HepG2 (cell line): Measurements from ENCODE around the gene RAPGEF2. TPM values are rescaled to one million over a fixed set of nuclear protein-coding genes. Genes with fewer than 3 reads are reported as not detected.
A peak's percentile ranks its signal among the peaks of the same experiment; 100 is the strongest.

Source experiments
- ARID3A ChIP-seq: IDR thresholded peaks from 2 replicates; pipeline ENCODE4 v1.6.1; 2012; ENCODE audit warnings: low read depth, low read length, improper control_type of control experiment
- BCL6 ChIP-seq: IDR thresholded peaks from 2 replicates; pipeline ENCODE4 v1.6.1; 2016; ENCODE audit warnings: missing genetic modification reagents, missing compliant biosample characterization
- FOXJ3 ChIP-seq: sonication (generic); formaldehyde crosslinking; IDR thresholded peaks from 2 replicates; pipeline ENCODE4 v1.4.0; 2020; ENCODE audit warnings: missing genetic modification reagents, mild to moderate bottlenecking, borderline replicate concordance
- FOXO4 ChIP-seq: sonication (generic); formaldehyde crosslinking; conservative IDR thresholded peaks from 2 replicates; pipeline ENCODE4 v1.8.1; 2023; ENCODE audit warnings: missing genetic modification reagents
- HOMEZ ChIP-seq: IDR thresholded peaks from 2 replicates; pipeline ENCODE4 v1.6.1; 2016; ENCODE audit warnings: low read depth
- MAFF ChIP-seq: IDR thresholded peaks from 2 replicates; pipeline ENCODE4 v1.6.1; 2011; ENCODE audit warnings: low read depth, low read length, improper control_type of control experiment
- MAFK ChIP-seq, 2 experiments: IDR thresholded peaks in 1 of 2; conservative IDR thresholded peaks in 1 of 2; 2 replicates each; pipeline ENCODE4 v1.6.1; 2011; ENCODE audit warnings: improper control_type of control experiment in 2 of 2, low read length in 2 of 2
- NFE2L2 ChIP-seq: fragments of 150-350 bp; IDR thresholded peaks from 2 replicates; pipeline ENCODE4 v1.6.1; 2014; ENCODE audit warnings: low read length
- PAXIP1 ChIP-seq: sonication (generic); formaldehyde crosslinking; conservative IDR thresholded peaks from 2 replicates; pipeline ENCODE4 v1.4.0; 2020; ENCODE audit warnings: mild to moderate bottlenecking, missing genetic modification reagents, moderate library complexity
- POGZ ChIP-seq: sonication (generic); formaldehyde crosslinking; IDR thresholded peaks from 2 replicates; pipeline ENCODE4 v1.4.0; 2020; ENCODE audit warnings: mild to moderate bottlenecking, missing genetic modification reagents
- RXRB ChIP-seq: IDR thresholded peaks from 2 replicates; pipeline ENCODE4 v1.6.1; 2016; ENCODE audit warnings: borderline replicate concordance, missing genetic modification reagents, missing compliant biosample characterization
- SALL1 ChIP-seq: sonication (generic); formaldehyde crosslinking; IDR thresholded peaks from 2 replicates; pipeline ENCODE4 v1.8.0; 2022; ENCODE audit warnings: mild to moderate bottlenecking, missing genetic modification reagents
- TFE3 ChIP-seq: IDR thresholded peaks from 2 replicates; pipeline ENCODE4 v1.6.1; 2016
- ZMYM4 ChIP-seq: sonication (generic); formaldehyde crosslinking; IDR thresholded peaks from 2 replicates; pipeline ENCODE4 v1.8.1; 2023; ENCODE audit warnings: mild to moderate bottlenecking, missing genetic modification reagents
- ZNF34 ChIP-seq: sonication (generic); formaldehyde crosslinking; IDR thresholded peaks from 2 replicates; pipeline ENCODE4 v1.4.0; 2020; ENCODE audit warnings: mild to moderate bottlenecking, missing genetic modification reagents, borderline replicate concordance
- polyA plus RNA-seq, 8 experiments: library from polyadenylated mRNA; depleted of rRNA in 3 of 8; stranded (reverse) in 7 of 8; unstranded in 1 of 8; fragments of >200 nt; fragmentation: Illumina TruSeq in 4 of 8; extraction: Trizol in 4 of 8; gene quantifications; 2 replicates each; pipeline versions ENCODE4 v1.2.1 to v1.2.3, GENCODE V29; 2011 to 2016; ENCODE audit warnings: low read depth in 4 of 8, missing spikeins in 1 of 8, mixed read lengths in 1 of 8; ENCODE audit not compliant: insufficient read depth in 1 of 8
- total RNA-seq, 5 experiments: library from RNA; depleted of rRNA; stranded (reverse); fragments of >200 nt; fragmentation: Illumina TruSeq; extraction: Trizol; gene quantifications; 2 replicates each; pipeline ENCODE4 v1.2.3, GENCODE V29; 2016; ENCODE audit warnings: low read depth in 1 of 5

The RAPGEF2 gene
- total and polyA plus RNA-seq, 2 of the 13 experiments (the other 11 are each of a cell fraction or from before 2014, with no cell fraction given): 19.2 to 23.0 TPM

GRCh38 chr4:159258889-159259560, 156.1 kb downstream of the RAPGEF2 start (continued):
- TF ChIP-seq RXRB (0 out of 2 replicates have a peak, but pooled peaks have one; percentile 17), NFE2L2 (peak; percentile 41), TFE3 (CRISPR knock-in tag) (no peak), MAFF (peak; percentile 97), BCL6 (CRISPR knock-in tag) (0 out of 2 replicates have a peak, but pooled peaks have one; percentile 20), FOXJ3 (0 out of 2 replicates have a peak, but pooled peaks have one; percentile 37), PAXIP1 (CRISPR knock-in tag) (peak; percentile 68), ZNF34 (no peak), FOXO4 (no peak), MAFK (conservative IDR thresholded peaks at IDR 0.05 in 1 of 2, IDR thresholded peaks at IDR 0.05 in 1 of 2; ENCODE audit: low read length in 2 of 2) (peak; percentile 97 to 99), ZMYM4 (CRISPR knock-in tag) (peak; percentile 13; the same call in 1 of the 2 replicates), HOMEZ (CRISPR knock-in tag) (0 out of 2 replicates have a peak, but pooled peaks have one; percentile 24), SALL1 (CRISPR knock-in tag) (peak; percentile 12; the same call in 1 of the 2 replicates), POGZ (CRISPR knock-in tag) (peak; percentile 32), ARID3A (0 out of 2 replicates have a peak, but pooled peaks have one; percentile 4)
